Measurements from ENCODE around the gene SLC29A4.
A peak's percentile ranks its signal among the peaks of the same experiment; 100 is the strongest.
"Not testable (repeated sequence)": the region's sequence is repeated elsewhere in the genome, so short reads cannot be mapped to it uniquely, and the experiment has no call there.

The SLC29A4 gene

DNA sequence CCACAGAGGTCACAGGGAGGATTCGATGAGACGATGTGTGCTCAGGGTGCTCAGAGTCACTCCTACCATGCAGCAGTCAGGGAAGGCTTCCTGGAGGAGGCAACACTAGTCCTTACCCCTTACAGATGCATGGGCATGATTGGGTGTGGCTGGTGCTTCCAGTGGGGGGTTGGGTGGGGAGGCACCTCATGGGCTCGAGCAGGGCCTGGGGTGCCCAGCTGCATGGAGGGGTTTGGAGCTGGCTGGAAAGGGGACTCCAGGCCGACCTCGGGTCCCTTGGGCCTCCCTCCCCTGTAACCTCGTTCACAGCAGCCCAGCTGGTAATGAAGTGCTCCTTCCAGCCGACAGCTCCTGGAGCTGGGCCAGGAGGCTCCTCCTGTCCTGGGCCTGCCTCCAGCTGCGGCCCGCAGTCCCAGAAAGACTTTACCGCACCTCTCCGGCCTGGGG lies 7.7 kb upstream of the SLC29A4 start:
- DNase-seq, result not testable (repeated sequence)

GRCh38 chr7:5275510-5275909 lies 7.2 kb upstream of the SLC29A4 start:
- DNase-seq, result not testable (repeated sequence)

- not testable (repeated sequence) for DNase-seq
These were observed 6.6 kb upstream of the SLC29A4 start for GRCh38 chr7:5276123-5276522.

DNA sequence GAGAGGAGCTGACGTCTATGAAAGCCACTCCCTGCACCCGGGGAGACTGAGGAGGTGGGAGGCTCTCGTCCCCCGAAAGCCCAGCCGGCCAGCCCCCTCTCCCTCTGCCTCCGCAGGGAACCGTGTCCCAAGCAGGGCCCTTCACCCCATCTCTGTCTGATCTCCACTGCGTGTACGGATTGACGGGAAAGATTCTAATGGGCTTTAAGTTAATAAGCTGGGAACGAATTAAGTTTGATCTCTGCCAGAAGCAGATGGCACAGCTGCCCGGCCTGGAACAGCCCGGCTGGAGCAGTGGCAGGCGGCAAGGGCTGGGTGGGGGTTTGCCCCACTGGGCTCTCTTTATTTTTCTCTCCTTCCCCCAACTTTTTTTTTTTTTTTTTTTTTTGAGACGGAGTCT lies 6.1 kb upstream of the SLC29A4 start:
- DNase-seq, result no peak

DNA sequence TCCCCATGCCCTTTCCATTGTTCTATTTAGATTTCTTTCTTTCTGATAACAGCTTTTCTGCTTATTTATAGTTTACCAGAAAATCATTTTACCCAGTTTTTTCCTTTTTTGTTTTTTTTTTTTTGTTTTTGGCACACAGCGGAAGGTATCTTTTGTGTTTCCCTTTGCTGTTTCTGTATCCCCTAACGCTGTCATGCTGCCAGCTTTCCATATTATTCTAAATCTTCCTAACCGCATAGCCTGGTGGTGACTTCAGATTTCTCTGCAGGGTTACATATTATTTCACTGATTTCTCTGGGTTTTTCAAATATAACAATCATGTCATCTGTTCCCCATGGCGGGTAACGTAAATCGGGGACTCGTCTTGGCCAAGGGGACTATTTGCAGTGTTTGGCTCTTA lies 4.0 kb upstream of the SLC29A4 start:
- no peak for DNase-seq

DNA sequence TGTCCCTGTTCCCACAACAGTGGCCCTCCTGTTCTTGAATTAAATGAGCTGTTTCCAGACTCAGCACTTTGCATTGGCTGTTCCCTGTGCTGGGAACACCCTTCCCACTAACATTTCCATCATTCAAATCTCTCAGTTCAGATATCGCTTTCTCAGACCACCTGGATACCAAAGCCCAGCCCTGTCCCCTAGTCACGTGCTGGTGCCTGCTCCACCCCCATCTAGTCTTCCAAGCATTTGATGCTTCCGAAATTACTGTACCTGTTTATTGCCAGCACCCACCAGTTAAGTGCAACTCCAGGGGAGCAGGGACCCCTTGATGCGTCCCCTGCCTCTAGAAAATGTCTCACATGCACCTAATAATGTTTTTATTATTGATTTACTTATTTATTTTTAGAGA lies 3.0 kb upstream of the SLC29A4 start:
- no peak for DNase-seq

DNA sequence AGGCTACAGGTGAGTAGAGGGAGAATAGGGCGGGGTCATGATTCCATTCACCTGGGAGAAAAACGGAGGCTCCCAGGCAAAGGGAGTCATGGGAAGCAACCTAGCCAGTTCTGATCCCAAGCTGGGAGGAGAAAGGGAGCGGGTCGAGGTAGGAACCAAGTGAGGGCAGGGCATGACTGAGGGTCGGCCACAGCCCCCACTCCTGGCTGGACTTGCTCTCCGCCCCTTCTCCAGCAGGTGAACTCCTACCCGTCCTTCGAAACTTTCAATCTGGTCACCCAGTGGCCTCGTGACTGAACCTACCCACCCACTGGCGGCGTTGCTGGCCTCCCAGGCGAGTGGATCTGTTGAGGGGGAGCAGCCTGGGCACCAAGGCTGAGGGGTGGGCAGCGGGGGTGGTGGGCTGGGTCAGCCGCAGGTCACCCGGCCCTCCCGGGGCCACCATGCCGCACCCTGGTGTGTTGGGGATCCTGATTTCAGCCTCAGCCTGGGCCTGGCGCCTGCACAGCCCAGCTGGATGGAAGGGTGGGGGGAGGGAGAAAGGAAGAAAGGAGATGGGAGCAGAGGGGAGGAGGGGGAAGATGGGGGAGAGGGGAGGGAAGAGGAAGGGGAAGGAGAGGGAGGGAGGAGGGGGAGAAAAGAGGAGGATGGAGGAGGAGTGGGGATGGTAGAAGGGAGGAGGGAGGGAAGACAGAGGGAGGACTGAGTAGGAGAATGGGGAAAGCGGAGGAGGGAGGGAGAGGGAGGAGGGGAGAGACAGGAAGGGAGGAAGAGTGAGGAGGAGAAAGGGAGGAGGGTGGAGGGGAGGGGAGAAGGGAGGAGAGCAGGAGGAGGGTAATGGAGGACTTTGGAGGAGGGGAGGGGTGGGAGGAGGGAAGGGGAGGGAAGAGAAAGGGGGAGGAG lies 894 bp upstream of the SLC29A4 start:
- DNase-seq, result not testable (repeated sequence)

DNA sequence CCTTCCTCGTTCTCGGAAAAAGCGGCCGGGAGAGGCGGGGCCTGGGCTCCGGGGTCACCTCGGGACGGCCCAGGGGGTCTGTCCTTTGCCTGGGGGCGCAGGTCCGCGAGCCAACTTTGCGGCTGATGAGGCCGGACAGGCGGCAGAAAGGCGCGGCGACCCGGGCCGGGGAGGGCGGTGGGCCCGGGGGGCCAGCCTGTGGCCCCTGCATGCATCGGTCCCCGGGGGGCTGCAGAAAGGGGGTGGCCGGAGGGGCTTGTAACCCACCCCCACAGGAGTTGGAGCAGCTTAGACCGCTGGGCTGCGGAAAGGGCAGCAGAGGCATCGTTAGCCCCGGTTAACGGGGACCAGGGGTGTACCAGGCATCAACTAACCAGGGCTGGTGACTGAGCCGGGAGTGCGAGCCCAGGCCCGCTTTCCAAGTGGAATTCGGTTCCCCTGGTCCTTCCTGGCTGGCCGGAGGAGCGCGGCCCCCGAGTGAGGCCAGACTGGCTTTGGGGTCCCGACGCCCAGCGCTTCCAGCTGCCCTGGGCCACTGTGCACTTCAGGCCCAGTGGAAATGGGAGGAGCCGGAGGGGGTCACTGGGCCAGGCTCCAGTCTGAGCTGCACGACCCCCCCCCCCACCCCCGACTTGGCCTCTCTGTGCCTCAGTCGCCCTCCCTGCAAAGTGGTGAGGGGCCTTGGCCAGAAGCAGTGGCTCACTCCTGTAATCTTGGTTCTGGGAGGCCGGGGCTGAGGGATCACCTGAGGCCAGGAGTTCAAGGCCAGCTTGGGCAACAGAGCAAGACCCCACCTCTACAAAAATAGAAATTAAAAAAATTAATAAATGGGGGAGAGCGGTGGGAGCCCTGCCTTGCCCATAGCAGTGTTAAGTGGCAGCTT lies 919 bp downstream of the SLC29A4 start:
- no peak for DNase-seq

DNA sequence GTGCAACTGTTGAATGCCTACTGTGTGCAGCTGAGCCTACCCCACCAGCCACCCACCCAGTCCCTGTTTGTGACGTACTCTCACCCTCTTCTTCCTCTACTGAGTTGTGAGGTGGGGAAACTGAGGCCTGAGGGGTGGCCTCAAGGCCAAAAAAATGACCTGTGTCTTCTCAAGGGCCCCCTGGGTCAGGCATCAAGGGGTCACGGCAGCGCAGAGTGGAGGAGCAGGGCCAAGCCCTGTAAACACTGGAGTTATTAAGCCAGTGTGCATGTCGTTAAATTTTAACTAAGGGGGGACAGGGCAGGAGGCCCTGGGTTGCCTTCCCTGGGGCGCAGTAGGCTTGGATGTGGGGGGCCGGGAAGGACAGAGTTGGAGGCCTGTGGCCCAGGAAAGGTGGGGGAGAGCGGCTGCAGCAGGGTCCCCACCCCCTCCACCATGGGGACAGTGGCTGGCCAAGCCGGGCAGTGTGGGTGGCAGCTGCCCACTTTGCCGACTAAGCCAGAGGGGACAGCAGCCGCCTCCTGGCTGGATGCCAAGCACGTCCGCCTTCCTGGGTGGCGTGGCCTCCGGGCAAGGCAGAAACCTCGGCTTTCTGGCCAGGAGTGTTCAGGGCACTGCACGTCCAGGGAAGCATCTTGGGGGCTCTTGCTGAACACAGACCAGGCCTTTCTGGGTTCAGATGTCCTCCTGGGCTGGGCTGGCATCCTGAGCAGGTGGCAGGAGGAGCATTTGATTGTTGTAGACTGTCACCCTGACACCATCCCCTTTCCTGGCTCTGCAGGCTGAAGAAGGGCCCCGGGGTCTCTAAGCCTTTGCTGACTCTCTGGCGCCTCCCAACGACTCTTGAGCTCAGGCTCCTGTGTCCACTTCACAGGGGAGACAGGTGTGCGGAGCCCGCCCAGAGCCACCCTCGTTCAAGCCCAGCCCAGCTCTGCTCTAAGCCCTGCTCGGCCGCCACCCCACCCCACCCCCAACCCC lies 1.9 kb downstream of the SLC29A4 start:
- peak in 1 of 2 donors; percentile 40 for DNase-seq

GRCh38 chr7:5286933-5287332 lies 4.2 kb downstream of the SLC29A4 start:
- no peak for DNase-seq

- DNase-seq, result not testable (repeated sequence)
These were observed 4.6 kb downstream of the SLC29A4 start for GRCh38 chr7:5287373-5287772.

DNA sequence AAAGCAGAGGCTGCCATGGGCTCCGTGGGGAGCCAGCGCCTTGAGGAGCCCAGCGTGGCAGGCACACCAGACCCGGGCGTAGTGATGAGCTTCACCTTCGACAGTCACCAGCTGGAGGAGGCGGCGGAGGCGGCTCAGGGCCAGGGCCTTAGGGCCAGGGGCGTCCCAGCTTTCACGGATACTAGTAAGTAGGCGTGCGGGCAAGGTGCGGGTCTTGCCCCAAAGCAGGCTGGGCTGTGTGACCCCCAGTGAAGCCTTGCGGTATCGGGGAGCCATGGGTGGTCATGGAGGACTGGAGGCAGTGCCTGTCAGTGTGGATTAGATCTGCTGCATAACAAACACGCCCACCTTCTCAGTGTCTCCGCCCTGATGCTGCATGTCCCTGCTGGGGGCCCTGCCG lies 5.1 kb downstream of the SLC29A4 start:
- DNase-seq, result no peak

DNA sequence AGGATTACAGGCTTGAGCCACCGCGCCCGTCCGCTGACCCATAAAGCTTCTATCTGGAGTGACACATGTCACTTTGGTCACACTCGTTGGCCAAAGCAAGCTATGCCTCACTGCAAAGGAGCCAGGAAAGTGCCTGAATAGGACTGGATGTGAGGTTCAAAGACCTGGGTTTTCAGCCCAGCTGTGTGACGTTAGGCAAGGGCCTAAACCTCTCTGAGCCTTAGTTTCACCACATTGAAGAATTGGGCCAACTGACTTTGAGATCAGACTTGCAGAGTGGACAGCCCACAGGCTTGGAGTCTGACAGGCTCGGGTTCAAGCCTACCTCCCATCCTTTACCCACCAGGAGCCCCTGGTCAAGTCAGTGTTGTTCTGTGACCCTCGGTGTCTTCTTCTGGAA lies 5.8 kb downstream of the SLC29A4 start:
- DNase-seq, result not testable (repeated sequence)

DNA sequence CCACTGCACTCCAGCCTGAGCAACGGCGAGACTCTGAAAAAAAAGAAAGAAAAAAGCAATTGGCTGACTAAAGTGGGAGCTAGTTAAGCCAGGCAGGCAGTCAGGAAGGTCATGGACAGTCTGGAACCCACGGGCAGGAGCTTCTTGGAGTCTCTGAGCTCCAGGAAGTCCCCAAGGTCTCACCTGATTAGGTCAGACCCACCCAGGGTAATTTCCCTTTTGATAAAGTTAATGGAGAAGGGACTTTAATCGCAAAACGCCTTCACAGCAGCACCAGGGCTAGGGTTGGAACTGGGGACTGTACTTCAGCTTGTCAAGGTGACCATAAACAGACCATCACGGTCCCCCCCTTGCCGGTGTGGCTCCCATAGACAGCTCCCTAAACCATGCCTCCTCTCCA lies 6.6 kb downstream of the SLC29A4 start:
- DNase-seq, result no peak

GRCh38 chr7:5291301-5291700 lies 8.6 kb downstream of the SLC29A4 start:
- DNase-seq, result no peak

DNA sequence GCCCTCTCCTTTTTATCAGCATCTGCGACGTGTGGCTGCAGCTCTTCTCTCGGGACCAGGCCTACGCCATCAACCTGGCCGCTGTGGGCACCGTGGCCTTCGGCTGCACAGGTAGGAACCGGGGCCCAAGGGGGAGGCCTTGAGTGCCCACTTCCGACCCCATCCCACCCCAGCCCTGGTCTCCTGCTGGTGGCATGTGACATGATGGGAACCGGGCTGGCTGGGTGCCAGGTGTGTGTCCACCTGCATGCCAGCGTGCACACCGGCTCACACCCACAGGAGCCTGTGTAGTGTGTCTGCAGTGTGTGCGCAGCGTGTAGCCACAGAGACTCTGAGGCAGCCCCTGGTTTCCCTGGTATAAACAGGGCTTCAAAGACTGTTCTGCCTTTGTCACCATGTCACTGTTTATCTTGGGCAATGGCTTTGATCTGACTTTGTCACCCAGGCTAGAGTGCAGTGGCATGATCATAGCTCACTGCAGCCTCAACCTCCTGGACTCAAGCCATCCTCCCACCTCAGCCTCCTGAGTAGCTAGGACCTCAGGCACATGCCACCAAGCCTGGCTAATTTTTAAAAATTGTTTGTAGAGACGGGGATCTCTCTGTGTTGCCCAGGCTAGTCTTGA lies 9.1 kb downstream of the SLC29A4 start:
- DNase-seq, result not testable (repeated sequence)

GRCh38 chr7:5294169-5294987 lies 11.6 kb downstream of the SLC29A4 start:
- no peak for DNase-seq

DNA sequence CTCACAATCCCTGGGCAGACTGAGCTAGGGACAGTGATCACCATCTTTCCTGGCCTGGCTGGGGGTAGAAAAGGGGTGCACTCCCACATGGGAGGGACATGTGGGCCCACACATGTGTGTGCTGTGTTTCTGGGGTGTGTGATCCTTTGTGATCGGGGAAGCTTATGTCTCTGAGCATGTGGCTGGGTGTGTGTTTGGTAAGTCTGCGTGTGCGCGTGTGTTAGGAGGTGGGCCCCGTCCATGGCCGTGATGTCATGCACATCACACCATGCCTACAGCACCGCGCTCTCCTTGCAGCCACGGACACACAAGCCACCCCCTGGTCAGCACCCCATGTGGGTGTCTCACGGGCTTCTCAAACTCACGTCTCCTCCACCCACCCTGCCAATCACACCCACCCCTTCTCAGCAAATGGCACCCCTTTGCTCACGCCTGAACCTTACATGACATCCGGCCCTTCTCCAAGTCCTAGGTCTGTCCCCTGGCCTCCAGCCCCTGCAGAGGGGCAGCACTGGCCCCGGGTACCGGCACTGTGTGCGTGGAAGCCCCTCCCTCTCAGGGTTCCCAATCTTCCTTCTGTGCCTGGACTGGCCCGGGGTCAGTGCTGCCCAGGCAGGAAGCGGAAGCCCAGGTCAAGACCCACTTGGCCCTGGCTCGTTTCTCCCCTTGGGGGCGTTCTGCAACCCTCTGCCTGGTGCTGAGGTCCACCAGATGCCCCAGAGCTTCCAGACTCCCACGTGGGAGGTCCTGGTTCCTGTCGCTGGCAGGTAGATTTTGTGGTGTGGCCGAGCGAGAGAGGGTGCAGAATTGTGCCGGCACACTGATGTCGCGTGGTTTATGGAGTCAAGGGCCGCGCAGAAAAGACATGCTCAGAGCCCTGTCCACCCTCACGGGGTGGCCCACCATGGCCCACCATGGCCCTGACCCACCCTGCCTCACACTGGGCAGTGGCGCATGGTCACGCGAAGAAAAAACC lies 12.6 kb downstream of the SLC29A4 start:
- no peak for DNase-seq

DNA sequence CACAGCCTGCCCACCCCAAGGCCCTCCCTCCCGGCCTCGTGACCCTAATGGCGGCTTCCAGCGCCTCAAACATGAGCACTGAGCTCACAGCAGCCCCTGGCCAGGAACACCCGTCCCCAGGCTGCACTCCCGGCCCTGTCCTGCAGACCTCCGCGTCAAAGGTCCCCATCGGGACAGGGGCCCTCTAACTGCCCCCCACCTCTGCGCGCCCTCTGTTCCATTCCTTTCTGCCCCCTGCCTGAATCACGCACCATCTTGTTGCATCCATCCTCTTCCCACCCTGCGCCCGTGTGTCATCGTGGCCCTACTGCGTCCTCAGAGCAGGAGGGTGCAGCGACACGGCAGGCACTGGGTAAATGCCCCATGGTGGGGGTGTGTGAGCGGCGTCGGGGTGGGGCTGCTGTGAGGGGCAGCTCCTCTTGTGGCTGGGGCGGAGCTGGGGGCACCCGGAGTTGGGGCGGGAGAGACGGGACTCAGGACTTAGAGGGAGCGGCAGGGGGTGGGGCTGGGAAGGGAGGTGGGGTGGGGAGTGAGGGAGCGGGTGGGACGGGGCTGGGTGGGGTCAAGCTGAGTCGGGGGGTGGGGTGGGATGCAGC lies 13.4 kb downstream of the SLC29A4 start:
- no peak for DNase-seq

Measured in hippocampal formation (tissue), 2 donors.